ENCODE measurements around the gene TPCN1.

The TPCN1 gene

DNA sequence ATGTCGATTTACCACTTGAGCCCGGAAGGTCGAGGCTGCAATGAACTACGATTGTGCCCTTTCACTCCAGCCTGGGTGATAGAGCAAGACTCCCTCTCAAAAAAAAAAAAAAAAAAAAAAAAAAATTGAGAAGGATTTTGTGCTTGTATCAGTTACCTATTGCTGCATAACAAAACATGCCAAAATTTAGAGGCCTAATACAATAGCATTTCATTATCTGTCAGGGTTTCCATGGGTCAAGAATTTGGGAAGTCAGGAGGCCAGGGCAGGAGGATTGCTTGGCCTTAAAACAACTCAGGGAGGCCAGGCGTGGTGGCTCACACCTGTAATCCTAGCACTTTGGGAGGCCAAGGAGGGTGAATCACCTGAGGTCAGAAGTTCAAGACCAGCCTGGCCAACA is 118.3 kb downstream of the TPCN1 start:
- DNase-seq (ENCODE audit: low read depth): no peak
- TF ChIP-seq, protein P1, sequence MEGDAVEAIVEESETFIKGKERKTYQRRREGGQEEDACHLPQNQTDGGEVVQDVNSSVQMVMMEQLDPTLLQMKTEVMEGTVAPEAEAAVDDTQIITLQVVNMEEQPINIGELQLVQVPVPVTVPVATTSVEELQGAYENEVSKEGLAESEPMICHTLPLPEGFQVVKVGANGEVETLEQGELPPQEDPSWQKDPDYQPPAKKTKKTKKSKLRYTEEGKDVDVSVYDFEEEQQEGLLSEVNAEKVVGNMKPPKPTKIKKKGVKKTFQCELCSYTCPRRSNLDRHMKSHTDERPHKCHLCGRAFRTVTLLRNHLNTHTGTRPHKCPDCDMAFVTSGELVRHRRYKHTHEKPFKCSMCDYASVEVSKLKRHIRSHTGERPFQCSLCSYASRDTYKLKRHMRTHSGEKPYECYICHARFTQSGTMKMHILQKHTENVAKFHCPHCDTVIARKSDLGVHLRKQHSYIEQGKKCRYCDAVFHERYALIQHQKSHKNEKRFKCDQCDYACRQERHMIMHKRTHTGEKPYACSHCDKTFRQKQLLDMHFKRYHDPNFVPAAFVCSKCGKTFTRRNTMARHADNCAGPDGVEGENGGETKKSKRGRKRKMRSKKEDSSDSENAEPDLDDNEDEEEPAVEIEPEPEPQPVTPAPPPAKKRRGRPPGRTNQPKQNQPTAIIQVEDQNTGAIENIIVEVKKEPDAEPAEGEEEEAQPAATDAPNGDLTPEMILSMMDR (IDR thresholded peaks at IDR 0.05; ENCODE audit: control insufficient read depth, extremely low read depth, insufficient read depth): no peak
- H3K4me3 ChIP-seq (ENCODE audit: low read depth, low read length): no peak overlapping the region

DNA sequence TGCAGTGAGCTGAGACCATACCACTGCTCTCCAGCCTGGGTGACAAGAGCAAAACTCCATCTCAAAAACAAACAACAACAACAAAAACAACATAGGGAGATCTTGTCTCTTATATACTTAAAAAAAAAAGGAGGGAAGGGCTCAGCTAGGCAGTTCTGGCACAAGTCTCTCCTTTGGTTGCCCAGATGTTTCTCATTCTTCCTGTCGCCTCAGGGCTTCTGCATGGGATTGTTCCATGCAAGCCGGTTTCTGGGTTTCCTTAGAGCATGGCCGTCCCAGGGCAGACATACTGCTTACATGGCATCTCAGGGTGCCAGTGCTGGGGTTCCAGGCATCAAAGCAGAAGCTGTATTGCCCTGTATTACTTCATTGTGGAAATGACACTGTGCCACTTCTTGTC is 118.8 kb downstream of the TPCN1 start:
- TF ChIP-seq, protein P1 (IDR thresholded peaks at IDR 0.05; ENCODE audit: control insufficient read depth, extremely low read depth, insufficient read depth): no peak
- no peak for DNase-seq (ENCODE audit: low read depth)
- H3K4me3 ChIP-seq (ENCODE audit: low read depth, low read length): no peak overlapping the region

DNA sequence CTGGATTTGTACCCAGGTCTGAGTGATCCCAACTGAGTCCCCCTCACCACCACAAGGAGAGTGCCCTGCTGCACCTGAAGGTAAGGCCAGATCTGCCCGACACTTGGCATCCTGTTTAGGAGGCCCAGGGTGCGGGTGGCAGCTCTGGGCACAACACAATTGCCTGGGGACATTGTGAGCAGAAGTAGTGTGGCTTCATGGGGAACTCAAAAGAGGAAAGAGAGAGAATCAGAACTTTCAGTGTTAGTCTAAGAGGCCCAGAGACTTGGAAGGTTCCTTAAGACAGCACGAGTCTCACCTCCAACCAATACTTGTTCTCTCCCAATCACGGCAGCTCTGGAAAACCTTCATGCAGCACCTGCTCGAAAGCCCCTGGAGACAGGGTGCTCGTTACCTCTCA is 120.3 kb downstream of the TPCN1 start:
- H3K4me3 ChIP-seq (ENCODE audit: low read depth, low read length): no peak overlapping the region
- TF ChIP-seq, protein P1 (IDR thresholded peaks at IDR 0.05; ENCODE audit: control insufficient read depth, extremely low read depth, insufficient read depth): no peak
- DNase-seq (ENCODE audit: low read depth): no peak

DNA sequence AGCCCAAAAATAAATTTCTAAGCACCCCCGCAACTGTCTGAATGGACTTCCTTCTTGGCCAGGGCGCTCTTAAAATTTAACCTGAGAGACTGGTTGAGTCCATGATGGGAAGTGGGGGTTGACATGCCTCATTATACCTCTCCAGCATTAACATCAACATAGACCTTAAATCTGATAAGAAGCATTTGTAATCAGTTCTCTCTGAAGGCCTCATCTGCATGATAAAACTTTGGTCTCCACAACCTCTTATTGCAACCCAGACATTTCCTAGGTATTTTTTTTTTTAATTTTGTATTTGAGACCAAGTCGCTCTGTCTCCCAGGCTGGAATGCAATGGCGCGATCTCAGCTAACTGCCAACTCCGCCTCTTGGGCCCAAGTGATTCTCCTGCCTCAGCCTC is 124.1 kb downstream of the TPCN1 start:
- H3K4me3 ChIP-seq (ENCODE audit: low read depth, low read length): no peak overlapping the region
- DNase-seq (ENCODE audit: low read depth): no peak
- TF ChIP-seq, protein P1 (IDR thresholded peaks at IDR 0.05; ENCODE audit: control insufficient read depth, extremely low read depth, insufficient read depth): no peak

DNA sequence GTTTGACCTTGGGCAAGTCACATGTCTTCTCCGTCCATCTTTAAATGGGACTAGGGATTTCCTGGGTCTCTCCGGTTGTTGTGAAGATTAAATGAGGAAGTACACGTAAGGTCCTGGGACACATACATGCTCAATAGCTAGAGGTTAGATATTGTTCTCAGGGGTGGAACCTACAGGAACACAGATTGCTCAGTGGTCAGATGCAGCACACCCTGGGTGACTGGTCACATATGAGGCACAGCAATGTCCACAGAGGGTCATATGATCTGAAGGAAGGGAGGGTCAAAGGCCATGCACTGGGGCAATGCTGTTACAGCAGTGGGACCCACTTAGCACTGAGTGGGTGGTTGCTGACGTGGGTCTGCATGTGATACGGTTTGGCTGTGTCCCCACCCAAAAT is 125.1 kb downstream of the TPCN1 start:
- DNase-seq (ENCODE audit: low read depth): no peak
- no peak overlapping the region for H3K4me3 ChIP-seq (ENCODE audit: low read depth, low read length)
- TF ChIP-seq, protein P1 (IDR thresholded peaks at IDR 0.05; ENCODE audit: control insufficient read depth, extremely low read depth, insufficient read depth): no peak

DNA sequence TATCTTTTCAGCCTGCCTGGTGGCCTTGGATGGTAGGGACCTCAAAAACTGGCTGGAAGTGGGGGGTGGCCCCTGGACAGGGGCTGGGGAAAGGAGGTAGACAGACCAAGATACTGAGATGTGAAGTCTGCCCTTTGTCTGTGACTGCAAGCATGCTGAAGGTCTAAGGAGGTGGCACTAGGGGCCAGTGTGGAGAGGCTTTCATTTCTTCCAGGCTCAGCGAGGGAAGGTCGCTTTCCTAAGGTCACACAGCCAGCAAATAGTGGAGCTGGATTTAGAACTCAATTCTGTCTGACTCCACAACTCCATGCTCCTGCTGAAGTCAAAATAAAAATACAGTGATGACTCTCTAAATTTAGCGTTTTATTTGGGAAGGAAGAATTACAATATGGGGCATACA is 125.8 kb downstream of the TPCN1 start:
- no peak overlapping the region for H3K4me3 ChIP-seq (ENCODE audit: low read depth, low read length)
- DNase-seq (ENCODE audit: low read depth): no peak
- TF ChIP-seq, protein P1 (IDR thresholded peaks at IDR 0.05; ENCODE audit: control insufficient read depth, extremely low read depth, insufficient read depth): no peak

DNA sequence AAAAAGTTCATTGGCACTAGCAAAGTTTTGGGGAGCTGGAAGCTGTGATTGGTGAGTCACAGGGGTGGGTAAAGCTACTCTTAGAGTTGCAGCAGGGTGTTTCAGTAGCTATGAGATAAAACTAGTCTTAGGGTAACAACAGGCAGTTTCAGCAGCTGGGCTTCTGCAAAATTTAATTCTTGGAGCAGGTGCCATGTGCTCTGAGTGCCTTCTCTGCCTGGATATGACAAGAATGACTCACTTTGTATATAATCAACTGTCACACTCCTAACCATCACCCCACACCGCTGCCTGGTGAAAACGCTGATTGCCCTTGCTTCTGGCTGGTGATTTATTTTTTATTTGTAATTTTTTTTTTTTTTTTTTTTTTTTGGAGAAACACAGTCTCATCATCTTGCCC is 126.6 kb downstream of the TPCN1 start:
- TF ChIP-seq, protein P1 (IDR thresholded peaks at IDR 0.05; ENCODE audit: control insufficient read depth, extremely low read depth, insufficient read depth): no peak
- DNase-seq (ENCODE audit: low read depth): no peak
- no peak overlapping the region for H3K4me3 ChIP-seq (ENCODE audit: low read depth, low read length)

All from LNCaP clone FGC (cell line).